ENCODE results near the gene MOCS2. TPM values are rescaled to one million over a fixed set of nuclear protein-coding genes. Genes with fewer than 3 reads are reported as not detected.

The MOCS2 gene
- total RNA-seq, 4 donors from 2014 or later: 37.8 to 47.6 (median 42.6) TPM

DNA sequence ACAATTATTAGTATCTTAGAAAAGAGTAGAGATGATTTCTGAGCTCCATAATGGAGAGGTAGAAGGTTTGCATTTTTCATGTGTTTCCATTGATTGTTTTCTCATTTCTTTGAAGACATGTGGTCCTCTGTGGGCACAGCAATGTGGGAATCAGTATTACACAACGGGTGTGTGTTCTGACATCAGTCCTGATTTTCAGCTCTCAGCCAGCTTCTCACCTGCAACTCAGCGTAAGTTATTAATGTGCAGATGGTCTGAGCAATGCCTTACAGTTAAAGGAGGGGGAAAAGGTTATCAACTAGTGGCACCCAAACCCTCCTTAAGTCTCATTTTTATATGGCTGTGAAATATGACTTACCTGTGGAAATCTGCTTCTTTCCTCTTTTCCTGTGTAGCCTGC, 61.3 kb downstream of the MOCS2 start:
- TF ChIP-seq EP300 (IDR thresholded peaks at IDR 0.05) (no peak), POLR2A (IDR thresholded peaks at IDR 0.05) (no peak)
- TF ChIP-seq, protein P1, sequence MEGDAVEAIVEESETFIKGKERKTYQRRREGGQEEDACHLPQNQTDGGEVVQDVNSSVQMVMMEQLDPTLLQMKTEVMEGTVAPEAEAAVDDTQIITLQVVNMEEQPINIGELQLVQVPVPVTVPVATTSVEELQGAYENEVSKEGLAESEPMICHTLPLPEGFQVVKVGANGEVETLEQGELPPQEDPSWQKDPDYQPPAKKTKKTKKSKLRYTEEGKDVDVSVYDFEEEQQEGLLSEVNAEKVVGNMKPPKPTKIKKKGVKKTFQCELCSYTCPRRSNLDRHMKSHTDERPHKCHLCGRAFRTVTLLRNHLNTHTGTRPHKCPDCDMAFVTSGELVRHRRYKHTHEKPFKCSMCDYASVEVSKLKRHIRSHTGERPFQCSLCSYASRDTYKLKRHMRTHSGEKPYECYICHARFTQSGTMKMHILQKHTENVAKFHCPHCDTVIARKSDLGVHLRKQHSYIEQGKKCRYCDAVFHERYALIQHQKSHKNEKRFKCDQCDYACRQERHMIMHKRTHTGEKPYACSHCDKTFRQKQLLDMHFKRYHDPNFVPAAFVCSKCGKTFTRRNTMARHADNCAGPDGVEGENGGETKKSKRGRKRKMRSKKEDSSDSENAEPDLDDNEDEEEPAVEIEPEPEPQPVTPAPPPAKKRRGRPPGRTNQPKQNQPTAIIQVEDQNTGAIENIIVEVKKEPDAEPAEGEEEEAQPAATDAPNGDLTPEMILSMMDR (IDR thresholded peaks at IDR 0.05): no peak
- H3K9me3 ChIP-seq: no peaks in the 10 kb centered on the region
- DNase-seq (ENCODE audit: low spot score in 2 of 2): no peak
- 90 to 93% methylated on average over 2 of the region's 2 CpGs for WGBS, 2 donors
- no peak overlapping the region for H3K4me3 ChIP-seq
- H3K36me3 ChIP-seq: peaks cover 0 to 21% (median 0%) of the 10 kb centered on the region in 3 donors
- no peaks in the 10 kb centered on the region for H3K27me3 ChIP-seq
- H3K4me1 ChIP-seq: peaks cover 0 to 6% (median 0%) of the 10 kb centered on the region in 4 donors
- H3K27ac ChIP-seq: no peak overlapping the region

Other genes starting within 250 kb of the MOCS2 start
- gene ITGA2, start 120.4 kb downstream of the MOCS2 start, total RNA-seq: 1 to 10 TPM; 3.7 to 6.1 (median 5.4) TPM

Data from tibial nerve (tissue), 4 donors.